Measurements from ENCODE around the gene DMC1. TPM values are rescaled to one million over a fixed set of nuclear protein-coding genes. Genes with fewer than 3 reads are reported as not detected.
"Not testable (repeated sequence)": the region's sequence is repeated elsewhere in the genome, so short reads cannot be mapped to it uniquely, and the experiment has no call there.

Gene DMC1
- total and polyA plus RNA-seq, 2 experiments from 2014 or later, result 5.0 to 18.5 TPM

GRCh38 chr22:38470179-38470578 lies 99.8 kb downstream of the DMC1 start:
- not testable (repeated sequence) for H2AFZ ChIP-seq; H3K79me2 ChIP-seq (replicated peaks; ENCODE audit: insufficient read depth); H3K9me2 ChIP-seq (ENCODE audit: insufficient read depth); H4K20me1 ChIP-seq (replicated peaks; ENCODE audit: insufficient read depth); ATAC-seq; H3K4me2 ChIP-seq; H3K4me1 ChIP-seq (ENCODE audit: insufficient read depth); H3K36me3 ChIP-seq (ENCODE audit: insufficient read depth); H3K4me3 Mint-ChIP-seq; DNase-seq (ENCODE audit: low spot score); H3K4me1 Mint-ChIP-seq; H3K9me3 Mint-ChIP-seq; H3K27ac ChIP-seq (ENCODE audit: low read depth); H3K27ac Mint-ChIP-seq; H3K4me3 ChIP-seq; H3K36me3 Mint-ChIP-seq (ENCODE audit: low read depth)
- peaks cover 34% of the 10 kb centered on the region for H3K27me3 Mint-ChIP-seq (ENCODE audit: insufficient read depth, low read depth, poor library complexity)
- Histone ChIP-seq H3F3A (replicated peaks; ENCODE audit: low read depth) (peaks cover 14% of the 10 kb centered on the region; the same call in 1 of the 2 replicates), H3K27me3 (ENCODE audit: insufficient read depth) (peaks cover 38% of the 10 kb centered on the region)

- Histone ChIP-seq H3K36me3 (ENCODE audit: insufficient read depth) (no peaks in the 10 kb centered on the region), H3K4me1 (ENCODE audit: insufficient read depth) (peaks cover 5% of the 10 kb centered on the region; the same call in 1 of the 2 replicates), H3K27ac (ENCODE audit: low read depth) (no peak overlapping the region), H3K9me2 (ENCODE audit: insufficient read depth) (no peaks in the 10 kb centered on the region), H2AFZ (no peak overlapping the region), H3K4me2 (no peak overlapping the region), H3K79me2 (replicated peaks; ENCODE audit: insufficient read depth) (no peaks in the 10 kb centered on the region), H4K20me1 (replicated peaks; ENCODE audit: insufficient read depth) (no peaks in the 10 kb centered on the region), H3K4me3 (no peak overlapping the region), H3K27me3 (ENCODE audit: insufficient read depth) (peaks cover 39% of the 10 kb centered on the region), H3F3A (replicated peaks; ENCODE audit: low read depth) (peaks cover 14% of the 10 kb centered on the region; the same call in 1 of the 2 replicates)
- no peak for ATAC-seq
- H3K4me1 Mint-ChIP-seq, result peaks cover 9% of the 10 kb centered on the region
- no peaks in the 10 kb centered on the region; the same call in 2 of the 3 replicates for H3K9me3 Mint-ChIP-seq
- peaks cover 36% of the 10 kb centered on the region for H3K27me3 Mint-ChIP-seq (ENCODE audit: insufficient read depth, low read depth, poor library complexity)
- TF ChIP-seq CREB1 (CRISPR knock-in tag; IDR thresholded peaks at IDR 0.05; ENCODE audit: low read depth) (no peak), JUNB (IDR thresholded peaks at IDR 0.05; ENCODE audit: unreplicated experiment) (no peak), EZH2 (IDR thresholded peaks at IDR 0.05; ENCODE audit: low read depth, unreplicated experiment) (no peak), ZNF462 (CRISPR knock-in tag; IDR thresholded peaks at IDR 0.05) (no peak), STAT1 (IDR thresholded peaks at IDR 0.05; ENCODE audit: unreplicated experiment) (no peak), CTCF (conservative IDR thresholded peaks at IDR 0.05; ENCODE audit: low read depth in 2 of 2) (no peak), NANOG (IDR thresholded peaks at IDR 0.05; ENCODE audit: borderline replicate concordance) (no peak), ETS1 (IDR thresholded peaks at IDR 0.05) (no peak)
- H3K4me3 Mint-ChIP-seq, result no peak overlapping the region
- no peak overlapping the region for H3K27ac Mint-ChIP-seq
- no peaks in the 10 kb centered on the region for H3K36me3 Mint-ChIP-seq (ENCODE audit: low read depth)
- no peak for DNase-seq (ENCODE audit: low spot score)
Measured at GRCh38 chr22:38469306-38469781, 100.6 kb downstream of the DMC1 start.
